KOPT-K1 (cell line): ENCODE measurements around the gene WWOX.
"Not testable (repeated sequence)": the region's sequence is repeated elsewhere in the genome, so short reads cannot be mapped to it uniquely, and the experiment has no call there.

Experiments used
- H3K27ac ChIP-seq: fragments of 200-600 bp; sonication (generic); 2 replicates; pipeline ENCODE4 v1.5.1; 2016; ENCODE audit warnings: antibody characterized with exemption, mild to moderate bottlenecking, low read depth, low read length; ENCODE audit not compliant: poor library complexity, severe bottlenecking
- H3K36me3 ChIP-seq: fragments of 200-600 bp; sonication (generic); 2 replicates; pipeline ENCODE4 v1.5.1; 2017; ENCODE audit warnings: antibody characterized with exemption, mild to moderate bottlenecking, low read length, moderate library complexity; ENCODE audit not compliant: insufficient read depth
- H3K9me3 ChIP-seq: fragments of 200-600 bp; sonication (generic); 2 replicates; pipeline ENCODE4 v1.5.1; 2017; ENCODE audit warnings: antibody characterized with exemption, low read length, mild to moderate bottlenecking; ENCODE audit not compliant: insufficient read depth, poor library complexity, severe bottlenecking

WWOX gene

DNA sequence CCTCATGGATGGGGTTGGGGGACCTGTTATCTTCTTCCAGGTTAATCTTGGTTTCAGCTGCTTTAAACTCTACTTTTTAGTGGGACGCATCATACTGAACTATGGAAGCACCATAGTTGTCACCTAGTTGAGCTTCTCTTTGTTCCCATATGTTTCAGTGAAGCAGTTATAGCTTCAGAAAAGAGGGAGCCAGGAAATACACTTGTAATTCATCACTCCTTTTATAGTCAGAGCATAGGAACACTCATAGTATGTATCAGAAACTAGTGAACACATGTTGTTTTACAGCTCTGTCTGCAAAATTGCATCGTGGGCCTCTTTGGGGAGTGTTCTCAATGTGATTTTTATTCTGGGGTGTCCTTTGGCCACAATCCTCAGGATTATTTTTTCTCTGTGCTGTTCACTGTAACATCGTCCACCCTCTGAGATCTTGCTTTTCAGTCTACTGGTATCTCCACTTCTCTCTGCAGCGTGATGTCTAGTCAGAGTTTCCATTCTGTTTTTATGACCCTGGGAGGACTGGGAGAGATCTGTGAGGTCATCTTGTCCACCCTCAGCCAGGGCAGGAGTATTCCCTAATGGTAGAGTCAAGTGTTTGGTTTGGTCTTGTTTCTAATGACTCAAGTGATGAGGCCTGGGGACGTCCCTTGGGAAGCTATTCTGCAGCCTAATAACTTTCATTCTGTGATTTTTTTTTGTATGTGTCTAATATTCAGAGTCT, 585.4 kb downstream of the WWOX start:
- Histone ChIP-seq H3K27ac (no peak overlapping the region), H3K9me3 (no peaks in the 10 kb centered on the region), H3K36me3 (no peaks in the 10 kb centered on the region)

GRCh38 chr16:78686601-78687000, 587.1 kb downstream of the WWOX start:
- H3K36me3 ChIP-seq = no peaks in the 10 kb centered on the region

GRCh38 chr16:78689028-78689427, 589.6 kb downstream of the WWOX start:
- Histone ChIP-seq H3K27ac (no peak overlapping the region), H3K9me3 (no peaks in the 10 kb centered on the region), H3K36me3 (no peaks in the 10 kb centered on the region)

More at GRCh38 chr16:78686601-78687000, 587.1 kb downstream of the WWOX start:
- Histone ChIP-seq H3K9me3 (no peaks in the 10 kb centered on the region), H3K27ac (no peak overlapping the region)

GRCh38 chr16:78689536-78689935, 590.1 kb downstream of the WWOX start:
- no peak overlapping the region for H3K27ac ChIP-seq
- H3K36me3 ChIP-seq = no peaks in the 10 kb centered on the region

DNA sequence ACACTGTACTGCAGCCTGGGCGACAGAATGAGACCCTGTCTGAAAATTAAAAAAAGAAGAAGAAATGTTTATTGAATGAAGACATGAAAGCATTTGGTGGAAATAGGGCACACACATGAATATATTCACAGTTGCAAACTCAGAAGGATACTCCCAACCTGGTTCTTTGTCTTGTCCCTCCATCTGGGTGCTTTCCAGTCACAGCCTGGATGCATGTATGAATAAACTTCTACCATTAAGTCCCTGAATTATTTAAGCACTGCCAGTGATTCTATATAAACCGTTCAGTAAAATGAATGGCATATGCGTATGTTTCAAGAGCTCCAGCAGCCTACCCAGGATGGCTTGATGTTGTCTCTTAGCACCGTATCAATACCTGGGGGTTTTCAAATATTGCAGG, 591.1 kb downstream of the WWOX start:
- Histone ChIP-seq H3K9me3 (no peaks in the 10 kb centered on the region), H3K27ac (no peak overlapping the region), H3K36me3 (no peaks in the 10 kb centered on the region)

More at GRCh38 chr16:78689536-78689935, 590.1 kb downstream of the WWOX start:
- H3K9me3 ChIP-seq = no peaks in the 10 kb centered on the region

GRCh38 chr16:78691746-78692145, 592.3 kb downstream of the WWOX start:
- not testable (repeated sequence) for H3K9me3 ChIP-seq, H3K27ac ChIP-seq, H3K36me3 ChIP-seq

DNA sequence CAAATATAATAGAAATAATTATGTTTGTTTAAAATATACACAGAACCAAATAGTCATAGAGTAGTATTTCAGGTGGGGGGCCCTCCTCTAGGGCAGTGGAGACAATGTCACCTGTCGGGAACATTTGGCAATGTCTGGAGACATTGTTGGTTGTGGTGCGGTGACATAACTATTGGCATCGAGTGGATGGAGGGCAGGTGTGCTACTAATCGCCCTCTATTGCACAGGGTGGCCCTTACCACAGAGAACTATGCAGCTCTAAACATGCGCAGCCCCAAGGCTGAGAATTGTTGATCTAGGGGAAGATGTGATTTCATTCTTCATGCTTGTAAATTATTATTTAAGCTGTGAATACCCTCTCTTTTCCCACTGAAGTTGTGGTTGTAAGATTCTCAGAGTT, 594.0 kb downstream of the WWOX start:
- Histone ChIP-seq H3K36me3 (no peaks in the 10 kb centered on the region), H3K27ac (no peak overlapping the region), H3K9me3 (no peaks in the 10 kb centered on the region)

- no peak overlapping the region for H3K27ac ChIP-seq
- H3K9me3 ChIP-seq = no peaks in the 10 kb centered on the region
- H3K36me3 ChIP-seq = no peaks in the 10 kb centered on the region
Observed at GRCh38 chr16:78694414-78694813, 595.0 kb downstream of the WWOX start.

DNA sequence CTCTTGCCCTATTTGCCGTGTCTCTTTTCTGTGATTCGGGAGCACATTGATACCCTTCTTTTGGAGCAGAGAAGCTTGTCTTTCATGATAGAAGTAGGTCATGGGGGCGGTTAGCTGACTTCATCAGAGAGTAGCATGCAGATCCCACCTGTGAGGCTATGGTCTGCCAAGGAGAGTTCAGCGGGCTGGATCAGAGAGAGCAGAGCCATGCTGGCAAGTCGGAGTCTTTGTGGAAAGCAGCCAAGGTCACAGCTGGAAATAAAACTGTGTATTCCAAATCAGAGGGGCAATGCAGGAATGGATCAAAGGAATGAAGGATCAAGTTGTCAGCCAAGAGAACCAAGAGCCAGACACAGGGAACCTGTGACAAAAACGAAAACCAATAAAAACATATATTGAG, 595.9 kb downstream of the WWOX start:
- Histone ChIP-seq H3K9me3 (no peaks in the 10 kb centered on the region), H3K36me3 (no peaks in the 10 kb centered on the region), H3K27ac (no peak overlapping the region)

DNA sequence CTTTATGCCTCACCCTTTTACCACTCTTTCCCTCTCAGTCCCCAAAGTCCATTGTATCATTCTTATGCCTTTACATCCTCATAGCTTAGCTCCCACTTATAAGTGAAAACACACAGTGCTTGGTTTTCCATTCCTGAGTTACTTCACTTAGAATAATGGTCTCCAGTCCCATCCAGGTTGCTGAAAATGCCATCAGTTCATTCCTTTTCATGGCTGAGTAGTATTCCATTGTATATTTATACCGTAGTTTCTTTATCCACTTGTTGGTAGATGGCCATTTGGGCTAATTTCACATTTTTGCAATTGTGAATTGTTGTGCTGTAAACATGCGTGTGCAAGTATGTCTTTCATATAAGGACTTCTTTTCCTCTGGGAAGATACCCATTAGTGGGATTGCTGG, 597.3 kb downstream of the WWOX start:
- no peaks in the 10 kb centered on the region for H3K36me3 ChIP-seq
- H3K27ac ChIP-seq = no peak overlapping the region
- no peaks in the 10 kb centered on the region for H3K9me3 ChIP-seq

- no peaks in the 10 kb centered on the region for H3K36me3 ChIP-seq
- H3K9me3 ChIP-seq = no peaks in the 10 kb centered on the region
- no peak overlapping the region for H3K27ac ChIP-seq
Observed at GRCh38 chr16:78697426-78697825, 598.0 kb downstream of the WWOX start.

- no peak overlapping the region for H3K27ac ChIP-seq
Observed at GRCh38 chr16:78703936-78704335, 604.5 kb downstream of the WWOX start.

GRCh38 chr16:78704416-78704815, 605.0 kb downstream of the WWOX start:
- Histone ChIP-seq H3K27ac (no peak overlapping the region), H3K36me3 (no peaks in the 10 kb centered on the region), H3K9me3 (no peaks in the 10 kb centered on the region)

More at GRCh38 chr16:78703936-78704335, 604.5 kb downstream of the WWOX start:
- Histone ChIP-seq H3K9me3 (no peaks in the 10 kb centered on the region), H3K36me3 (no peaks in the 10 kb centered on the region)

DNA sequence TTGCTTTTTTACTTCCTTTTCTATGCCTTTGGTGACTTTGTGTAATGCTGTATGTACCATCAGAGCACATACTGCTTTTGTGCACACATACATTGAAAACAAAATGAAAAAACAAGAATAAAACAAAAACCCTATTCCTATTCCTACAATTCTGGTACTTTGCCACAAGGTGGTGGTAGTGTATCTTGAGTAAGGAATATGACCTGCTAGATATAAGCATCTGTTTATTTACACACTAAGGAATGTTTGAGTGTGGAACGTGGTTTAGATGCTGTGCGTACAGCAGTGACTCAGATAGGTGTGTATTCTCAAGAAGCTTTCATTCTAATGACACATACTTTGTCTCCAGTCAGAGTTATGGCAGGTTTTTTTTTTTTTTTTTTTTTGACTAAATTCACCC, 606.2 kb downstream of the WWOX start:
- H3K27ac ChIP-seq = no peak overlapping the region
- H3K9me3 ChIP-seq = no peaks in the 10 kb centered on the region
- no peaks in the 10 kb centered on the region for H3K36me3 ChIP-seq

DNA sequence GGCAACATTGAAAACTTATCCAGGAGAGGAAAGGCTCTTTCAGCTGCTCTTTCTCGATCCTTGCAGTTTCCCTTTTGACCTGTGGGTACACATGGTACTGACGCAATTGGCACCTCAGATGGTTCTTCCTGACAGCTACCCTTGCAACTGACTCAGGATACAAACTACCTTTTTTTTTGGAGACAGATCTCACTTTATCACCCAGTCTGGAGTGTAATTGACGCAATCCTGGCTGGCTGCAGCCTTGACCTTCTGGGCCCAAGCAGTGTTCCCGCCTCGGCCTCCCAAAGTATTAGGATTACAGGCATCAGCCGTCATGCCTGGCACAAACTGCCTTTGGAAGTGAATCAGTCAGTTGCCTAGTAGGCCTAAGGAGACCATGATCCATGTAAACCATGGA, 607.2 kb downstream of the WWOX start:
- no peaks in the 10 kb centered on the region for H3K36me3 ChIP-seq
- H3K27ac ChIP-seq = no peak overlapping the region
- no peaks in the 10 kb centered on the region for H3K9me3 ChIP-seq

- H3K9me3 ChIP-seq = no peaks in the 10 kb centered on the region
- no peak overlapping the region for H3K27ac ChIP-seq
Observed at GRCh38 chr16:78709137-78709884, 609.9 kb downstream of the WWOX start.

More at GRCh38 chr16:78709137-78709884, 609.9 kb downstream of the WWOX start:
- no peaks in the 10 kb centered on the region for H3K36me3 ChIP-seq
